PC-9 (cell line): ENCODE results near the gene ERICH2. TPM values are rescaled to one million over a fixed set of nuclear protein-coding genes. Genes with fewer than 3 reads are reported as not detected.

Experiments
- BruUV-seq: library from RNA; stranded (reverse); fragments of 400-500 nt; replicated peaks from 2 replicates; lab custom pipeline; 2021; lab: Mats Ljungman, UMichigan
- CTCF ChIA-PET: fragments of 300-600 bp; sonication (Branson Sonifier 250); formaldehyde crosslinking; loops from one replicate; lab custom pipeline; 2022; ENCODE audit warnings: antibody characterized with exemption; lab: Charles Lee
- POLR2A ChIA-PET: fragments of 300-600 bp; sonication (Branson Sonifier 250); formaldehyde crosslinking; loops from one replicate; lab custom pipeline; 2022; ENCODE audit warnings: antibody characterized with exemption; ENCODE audit not compliant: unreplicated experiment; lab: Charles Lee
- DNase-seq, 2 experiments: peaks; one replicate each; pipeline versions ENCODE4 v3.0.0 to v3.0.0-alpha.2; 2015 to 2022; ENCODE audit warnings: mixed read lengths in 1 of 2
- H2AFZ ChIP-seq: fragments of 200-600 bp; sonication (generic); 2 replicates; pipeline ENCODE4 v1.8.1; 2017; ENCODE audit warnings: antibody characterized with exemption
- H3F3A ChIP-seq: fragments of 200-600 bp; sonication (generic); 2 replicates; pipeline ENCODE4 v1.8.1; 2017; ENCODE audit warnings: antibody characterized with exemption, mild to moderate bottlenecking, low read depth; ENCODE audit not compliant: insufficient read depth
- H3K27ac ChIP-seq: fragments of 200-600 bp; sonication (generic); 2 replicates; pipeline ENCODE4 v1.6.1; 2016; ENCODE audit warnings: mixed run types
- H3K27me3 ChIP-seq: fragments of 200-600 bp; sonication (generic); 2 replicates; pipeline ENCODE4 v1.6.1; 2016; ENCODE audit warnings: low read depth, mixed run types; ENCODE audit not compliant: insufficient read depth
- H3K36me3 ChIP-seq: fragments of 200-600 bp; sonication (generic); 2 replicates; pipeline ENCODE4 v1.6.1; 2016; ENCODE audit warnings: low read depth, mixed run types
- H3K4me1 ChIP-seq: fragments of 200-600 bp; sonication (generic); replicated peaks from 2 replicates; pipeline ENCODE4 v1.6.1; 2016; ENCODE audit warnings: mixed run types; ENCODE audit not compliant: insufficient read depth
- H3K4me2 ChIP-seq: fragments of 200-600 bp; sonication (generic); 2 replicates; pipeline ENCODE4 v1.6.1; 2017; ENCODE audit warnings: mixed run types
- H3K4me3 ChIP-seq: fragments of 200-600 bp; sonication (generic); 2 replicates; pipeline ENCODE4 v1.6.1; 2016; ENCODE audit warnings: mixed run types
- H3K79me2 ChIP-seq: fragments of 200-600 bp; sonication (generic); 2 replicates; pipeline ENCODE4 v1.6.1; 2017; ENCODE audit warnings: low read depth, mixed run types
- H3K9me2 ChIP-seq: fragments of 200-600 bp; sonication (generic); 2 replicates; pipeline ENCODE4 v1.8.1; 2017; ENCODE audit warnings: mild to moderate bottlenecking; ENCODE audit not compliant: insufficient read depth
- H3K9me3 ChIP-seq: fragments of 200-600 bp; sonication (generic); 2 replicates; pipeline ENCODE4 v1.8.1; 2016; ENCODE audit warnings: low read depth; ENCODE audit not compliant: insufficient read depth
- H4K20me1 ChIP-seq: fragments of 200-600 bp; sonication (generic); 2 replicates; pipeline ENCODE4 v1.8.1; 2017; ENCODE audit not compliant: insufficient read depth
- CTCF ChIP-seq: fragments of 200-600 bp; sonication (generic); conservative IDR thresholded peaks from 2 replicates; pipeline ENCODE4 v1.6.1; 2017; ENCODE audit warnings: mixed run types, antibody characterized with exemption, mild to moderate bottlenecking, moderate library complexity
- EZH2 ChIP-seq: fragments of 200-600 bp; sonication (generic); IDR thresholded peaks from 2 replicates; pipeline ENCODE4 v1.8.0; 2017; ENCODE audit warnings: antibody characterized with exemption, low read depth
- intact Hi-C: fragments of 100-400 bp; cut with micrococcal nuclease; formaldehyde crosslinking; loops from one replicate; pipeline ENCODE4 v1.10.0; 2022; ENCODE audit not compliant: unreplicated experiment
- total RNA-seq: library from RNA; stranded (reverse); gene quantifications from 2 replicates; pipeline ENCODE4 v1.2.3, GENCODE V29; 2021

ERICH2 gene
- total RNA-seq, 1 experiment from 2014 or later, result 2.0 TPM

- POLR2A ChIA-PET, result no interaction called here
- CTCF ChIA-PET, result interaction anchor here (0.6 kb wide), 2 partner anchors 38 to 774 kb away, joined by 5 to 9 read pairs; no protein-coding TSS in a partner anchor
These were observed 3.5 kb upstream of the ERICH2 start for GRCh38 chr2:170766693-170767092.

GRCh38 chr2:170770606-170771420 lies 635 bp downstream of the ERICH2 start:
- Histone ChIP-seq H3K9me3 (no peaks in the 10 kb centered on the region), H3K4me1 (no peaks in the 10 kb centered on the region), H3K27ac (peak overlapping the region; percentile 58), H3K9me2 (no peaks in the 10 kb centered on the region), H3K27me3 (no peaks in the 10 kb centered on the region), H3K4me2 (peak overlapping the region; percentile 69), H3K4me3 (peak overlapping the region; percentile 74), H2AFZ (peak overlapping the region; percentile 87), H3K36me3 (no peaks in the 10 kb centered on the region), H4K20me1 (no peaks in the 10 kb centered on the region), H3F3A (no peaks in the 10 kb centered on the region), H3K79me2 (no peaks in the 10 kb centered on the region)
- DNase-seq, result peak; percentile 79 to 82
- CTCF ChIA-PET, result no interaction called here
- no peak for TF ChIP-seq EZH2
- no peak for TF ChIP-seq CTCF
- no TSS peak for BruUV-seq
- intact Hi-C loops, result loop anchor here (1.0 to 2.0 kb wide), 2 partner anchors 32 to 56 kb away; partner anchors contain the start of gene SP5
- POLR2A ChIA-PET, result interaction anchor here (0.6 to 1.0 kb wide), 3 partner anchors 32 to 194 kb away, joined by 4 to 12 read pairs (median 5); no protein-coding TSS in a partner anchor

More at GRCh38 chr2:170766693-170767092, 3.5 kb upstream of the ERICH2 start:
- Histone ChIP-seq H3K27me3 (no peaks in the 10 kb centered on the region), H3K9me3 (no peaks in the 10 kb centered on the region), H3K9me2 (no peaks in the 10 kb centered on the region), H3K4me3 (no peak overlapping the region), H3K4me2 (no peak overlapping the region), H3K36me3 (no peaks in the 10 kb centered on the region), H3F3A (no peaks in the 10 kb centered on the region), H3K79me2 (no peaks in the 10 kb centered on the region), H3K4me1 (no peaks in the 10 kb centered on the region), H4K20me1 (no peaks in the 10 kb centered on the region), H3K27ac (no peak overlapping the region), H2AFZ (no peak overlapping the region)
- intact Hi-C loops, result no loop called here
- no TSS peak for BruUV-seq
- DNase-seq, result no peak
- TF ChIP-seq EZH2 (no peak), CTCF (no peak)

GRCh38 chr2:170771421-170771937 lies 1.3 kb downstream of the ERICH2 start:
- DNase-seq, result no peak
- peak overlapping the region; percentile 68 for H3K4me2 ChIP-seq
- intact Hi-C loops, result loop anchor here (2.0 kb wide), 1 partner anchor 57 kb away; the partner anchor contains the start of gene SP5
- H4K20me1 ChIP-seq, result no peaks in the 10 kb centered on the region
- H3K36me3 ChIP-seq, result no peaks in the 10 kb centered on the region
- peak overlapping the region; percentile 83 for H2AFZ ChIP-seq
- no peaks in the 10 kb centered on the region for H3K9me2 ChIP-seq
- CTCF ChIA-PET, result no interaction called here
- H3K27me3 ChIP-seq, result no peaks in the 10 kb centered on the region
- BruUV-seq, result no TSS peak
- no peak overlapping the region for H3K27ac ChIP-seq
- peak overlapping the region; percentile 61 for H3K4me3 ChIP-seq
- POLR2A ChIA-PET, result no interaction called here
- no peaks in the 10 kb centered on the region for H3K79me2 ChIP-seq
- no peaks in the 10 kb centered on the region for H3K9me3 ChIP-seq
- no peaks in the 10 kb centered on the region for H3F3A ChIP-seq
- TF ChIP-seq EZH2 (no peak), CTCF (no peak)
- H3K4me1 ChIP-seq, result no peaks in the 10 kb centered on the region
